Measurements from ENCODE around the gene CTU2. TPM values are rescaled to one million over a fixed set of nuclear protein-coding genes. Genes with fewer than 3 reads are reported as not detected.

The CTU2 gene
- total and polyA plus RNA-seq, 2 of the 8 experiments (the other 6 are each of a cell fraction or from before 2014, with no cell fraction given): 32.7 to 42.9 TPM

- no peak overlapping the region for H2BK5ac ChIP-seq (ENCODE audit: low read depth, low read length)
- no peak for DNase-seq (ENCODE audit: low read depth in 1 of 2, low spot score in 2 of 2)
- TF ChIP-seq RBBP5 (IDR thresholded peaks at IDR 0.05; ENCODE audit: borderline replicate concordance, low read depth, low read length): no peak
- TF ChIP-seq BCL11A (IDR thresholded peaks at IDR 0.05; ENCODE audit: low read depth in 2 of 2, low read length in 2 of 2): no peak
- TF ChIP-seq NANOG (IDR thresholded peaks at IDR 0.05; ENCODE audit: insufficient read depth, low read depth, low read length, poor library complexity, severe bottlenecking): no peak
- no peak for TF ChIP-seq RXRA (IDR thresholded peaks at IDR 0.05; ENCODE audit: insufficient read depth, low read depth, low read length)
- TF ChIP-seq MAX (IDR thresholded peaks at IDR 0.05): no peak
- TF ChIP-seq TBP (IDR thresholded peaks at IDR 0.05; ENCODE audit: low read depth, low read length): no peak
- TF ChIP-seq SUZ12 (IDR thresholded peaks at IDR 0.05; ENCODE audit: low read length): no peak
- no peak for TF ChIP-seq BACH1 (IDR thresholded peaks at IDR 0.05; ENCODE audit: low read length)
- TF ChIP-seq ATF2 (IDR thresholded peaks at IDR 0.05; ENCODE audit: low read length): no peak
- TF ChIP-seq SP2 (IDR thresholded peaks at IDR 0.05; ENCODE audit: low read length): no peak
Measured at GRCh38 chr16:88697116-88697830, 9.0 kb upstream of the CTU2 start.

More at GRCh38 chr16:88697116-88697830, 9.0 kb upstream of the CTU2 start:
- H2BK15ac ChIP-seq (ENCODE audit: low read length): no peak overlapping the region
- H3K4me3 ChIP-seq (ENCODE audit: extremely low read depth in 1 of 4, insufficient read depth in 2 of 4, low read depth in 3 of 4, low read length in 4 of 4): no peak overlapping the region
- no peak overlapping the region for H3K23ac ChIP-seq (ENCODE audit: insufficient read length)
- H3K27me3 ChIP-seq (replicated peaks in 1 of 4; ENCODE audit: control insufficient read depth in 3 of 4, extremely low read depth in 1 of 4, insufficient read depth in 3 of 4, low read length in 3 of 4): no peaks in the 10 kb centered on the region
- peaks cover 0 to 15% (median 4%) of the 10 kb centered on the region in 4 experiments; a peak in 4 of 8 replicates for H3K36me3 ChIP-seq (ENCODE audit: control insufficient read depth in 2 of 4, insufficient read depth in 4 of 4, low read length in 3 of 4)
- H3K4me1 ChIP-seq (replicated peaks in 1 of 4; ENCODE audit: control insufficient read depth in 3 of 4, insufficient read depth in 4 of 4, low read length in 3 of 4): no peaks in the 10 kb centered on the region
- no peak overlapping the region for H2BK20ac ChIP-seq (ENCODE audit: low read length)
- no peak overlapping the region for H2BK12ac ChIP-seq (ENCODE audit: low read depth, low read length)
- peaks cover 2% of the 10 kb centered on the region; the same call in 1 of the 2 replicates for H3K79me1 ChIP-seq (ENCODE audit: low read depth, low read length)
- ChIA-PET CTCF (ENCODE audit: partially characterized antibody) (interaction anchor here (1.1 to 6.5 kb wide), 9 partner anchors 9 to 80 kb away, joined by 3 to 37 read pairs (median 4); no protein-coding TSS in a partner anchor), POLR2A (ENCODE audit: partially characterized antibody) (interaction anchor here (1.2 to 1.6 kb wide), 2 partner anchors 10 to 24 kb away, joined by 3 to 6 read pairs; no protein-coding TSS in a partner anchor)
- no peak overlapping the region for H3K18ac ChIP-seq (ENCODE audit: extremely low read depth, low read length)
- H4K91ac ChIP-seq (replicated peaks; ENCODE audit: insufficient read length, low read length): no peak overlapping the region
- H3K79me2 ChIP-seq (ENCODE audit: control insufficient read depth in 1 of 2, insufficient read depth in 2 of 2, low read length in 2 of 2): no peaks in the 10 kb centered on the region; a peak in 1 of 4 replicates
- H3K27ac ChIP-seq (ENCODE audit: low read depth, low read length): no peak overlapping the region
- H4K8ac ChIP-seq (ENCODE audit: extremely low read depth, insufficient read depth, low read length): no peak overlapping the region
- WGBS, 2 experiments (ENCODE audit: extremely low coverage in 1 of 2, insufficient coverage in 1 of 2, insufficient read length in 1 of 2, insufficient replicate concordance in 2 of 2, low coverage in 1 of 2, low lambda C conversion rate in 2 of 2, missing lambda C conversion rate in 1 of 2): 94% methylated on average over 44 of the region's 47 CpGs; no CpG with 5 or more reads in 1 of the 2 experiments
- H3K4ac ChIP-seq (replicated peaks; ENCODE audit: insufficient read length, low read depth, low read length): no peak overlapping the region
- peaks cover 0 to 2% of the 10 kb centered on the region in 2 experiments for H4K20me1 ChIP-seq (replicated peaks in 1 of 2; ENCODE audit: control insufficient read depth in 1 of 2, insufficient read depth in 2 of 2, low read length in 2 of 2)
- no peak overlapping the region for H3K9ac ChIP-seq (replicated peaks in 1 of 4; ENCODE audit: extremely low read depth in 1 of 4, low read depth in 3 of 4, low read length in 3 of 4)
- H2AK5ac ChIP-seq (ENCODE audit: low read depth, low read length): no peak overlapping the region
- no peak overlapping the region for H3K4me2 ChIP-seq (ENCODE audit: insufficient read depth in 1 of 2, low read depth in 2 of 2, low read length in 2 of 2)
- H3K23me2 ChIP-seq (ENCODE audit: low read depth, low read length): no peaks in the 10 kb centered on the region
- no peak overlapping the region for H3K14ac ChIP-seq (ENCODE audit: insufficient read length)
- no peak overlapping the region for H2AFZ ChIP-seq (ENCODE audit: low read length)
- H3K9me3 ChIP-seq (ENCODE audit: insufficient read depth in 2 of 2, low read depth in 1 of 2, low read length in 1 of 2): no peaks in the 10 kb centered on the region
- H3K56ac ChIP-seq (replicated peaks; ENCODE audit: insufficient read length, low read depth, low read length): no peak overlapping the region
- H4K5ac ChIP-seq (ENCODE audit: insufficient read length, low read depth, low read length): no peak overlapping the region
- no peak for FAIRE-seq
- H2BK120ac ChIP-seq (replicated peaks; ENCODE audit: low read depth, low read length): no peak overlapping the region

Data from H1 (cell line).